H1 (cell line): ENCODE measurements around the gene DNAJC16.

Experiments
- ASH2L ChIP-seq: fragments of 200-600, 300-600 bp; sonication (generic); IDR thresholded peaks from one replicate; pipeline ENCODE4 v1.7.1; 2017; ENCODE audit warnings: low read length
- CBX8 ChIP-seq: fragments of 300-800, 300-1000 bp; sonication (generic); IDR thresholded peaks from 2 replicates; pipeline ENCODE4 v1.7.1; 2016; ENCODE audit warnings: low read depth, low read length, borderline replicate concordance
- CREB1 ChIP-seq: IDR thresholded peaks from 2 replicates; pipeline ENCODE4 v1.6.1; 2012; ENCODE audit warnings: inconsistent platforms
- CTCF ChIP-seq, 3 experiments: IDR thresholded peaks; 1 replicate in 2 of 3; 2 replicates in 1 of 3; pipeline versions ENCODE4 v1.5.1 to v1.6.1; 2011; ENCODE audit warnings: low read length in 3 of 3, mild to moderate bottlenecking in 3 of 3, inconsistent platforms in 2 of 3, low read depth in 1 of 3, moderate library complexity in 1 of 3; ENCODE audit not compliant: insufficient read depth in 1 of 3; ENCODE audit errors: control extremely low read depth in 1 of 3
- EP300 ChIP-seq, 2 experiments: IDR thresholded peaks; 1 replicate in 1 of 2; 2 replicates in 1 of 2; pipeline ENCODE4 v1.6.1; 2011 to 2012; ENCODE audit warnings: low read depth in 2 of 2, low read length in 2 of 2, mild to moderate bottlenecking in 2 of 2, borderline replicate concordance in 1 of 2, inconsistent platforms in 1 of 2, moderate library complexity in 1 of 2
- KDM5A ChIP-seq: fragments of 200-600 bp; IDR thresholded peaks from 2 replicates; pipeline ENCODE4 v1.7.1; 2012; ENCODE audit warnings: mild to moderate bottlenecking, low read length, inconsistent platforms, mixed read lengths
- POLR2A ChIP-seq, 2 experiments: IDR thresholded peaks; 1 replicate in 1 of 2; 2 replicates in 1 of 2; pipeline ENCODE4 v1.6.1; 2011; ENCODE audit warnings: low read depth in 2 of 2, low read length in 2 of 2, mild to moderate bottlenecking in 2 of 2; ENCODE audit errors: control extremely low read depth in 1 of 2
- SRF ChIP-seq: IDR thresholded peaks from 2 replicates; pipeline ENCODE4 v1.6.1; 2011; ENCODE audit warnings: mild to moderate bottlenecking, low read depth, low read length, moderate library complexity
- TF ChIP-seq, protein P1 (sequence below): IDR thresholded peaks from 2 replicates; pipeline ENCODE4 v1.6.1; 2012; ENCODE audit warnings: inconsistent platforms
- TF ChIP-seq, protein P2 (sequence below): IDR thresholded peaks from 2 replicates; pipeline ENCODE4 v1.6.1; 2011; ENCODE audit warnings: low read length, improper control_type of control experiment

GRCh38 chr1:15557008-15557407 lies 30.4 kb downstream of the DNAJC16 start:
- TF ChIP-seq CTCF (IDR thresholded peaks at IDR 0.05; ENCODE audit: control extremely low read depth in 1 of 3, insufficient read depth in 1 of 3, low read depth in 1 of 3, low read length in 3 of 3) (no peak), EP300 (IDR thresholded peaks at IDR 0.05; ENCODE audit: borderline replicate concordance in 1 of 2, low read depth in 2 of 2, low read length in 2 of 2) (no peak), KDM5A (no peak), CBX8 (no peak), ASH2L (no peak), CREB1 (no peak), POLR2A (IDR thresholded peaks at IDR 0.05; ENCODE audit: control extremely low read depth in 1 of 2, low read depth in 2 of 2, low read length in 2 of 2) (no peak), SRF (no peak)
- TF ChIP-seq, protein P1, sequence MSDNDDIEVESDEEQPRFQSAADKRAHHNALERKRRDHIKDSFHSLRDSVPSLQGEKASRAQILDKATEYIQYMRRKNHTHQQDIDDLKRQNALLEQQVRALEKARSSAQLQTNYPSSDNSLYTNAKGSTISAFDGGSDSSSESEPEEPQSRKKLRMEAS: no peak
- TF ChIP-seq, protein P2, sequence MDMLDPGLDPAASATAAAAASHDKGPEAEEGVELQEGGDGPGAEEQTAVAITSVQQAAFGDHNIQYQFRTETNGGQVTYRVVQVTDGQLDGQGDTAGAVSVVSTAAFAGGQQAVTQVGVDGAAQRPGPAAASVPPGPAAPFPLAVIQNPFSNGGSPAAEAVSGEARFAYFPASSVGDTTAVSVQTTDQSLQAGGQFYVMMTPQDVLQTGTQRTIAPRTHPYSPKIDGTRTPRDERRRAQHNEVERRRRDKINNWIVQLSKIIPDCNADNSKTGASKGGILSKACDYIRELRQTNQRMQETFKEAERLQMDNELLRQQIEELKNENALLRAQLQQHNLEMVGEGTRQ: no peak
